ENCODE results near the gene LRRN4CL.
A peak's percentile ranks its signal among the peaks of the same experiment; 100 is the strongest.

The LRRN4CL gene

GRCh38 chr11:62646825-62647608 lies 42.3 kb downstream of the LRRN4CL start:
- no peak for DNase-seq (ENCODE audit: low read depth)

- DNase-seq (ENCODE audit: low read depth) = peak; percentile 99
Observed at GRCh38 chr11:62645946-62646824, 43.1 kb downstream of the LRRN4CL start, which contains the start of gene GANAB. TSS of gene GANAB (minus strand) at chr11:62646613. CDS start at chr11:62646599, 14 bp downstream.

- no peak for DNase-seq (ENCODE audit: low read depth)
Observed at GRCh38 chr11:62645671-62645945, 43.7 kb downstream of the LRRN4CL start.

- no peak for DNase-seq (ENCODE audit: low read depth)
Observed at GRCh38 chr11:62644220-62644619, 45.1 kb downstream of the LRRN4CL start.
